SK-N-SH treated with all-trans-retinoic acid at 6 μM for 48 hours (cell line): Measurements from ENCODE around the gene STK4.

Experiments used
- ATAC-seq: fragments of 200-7000 bp; cut with Tn5 transposase; 3 replicates; pipeline ENCODE4 v1.9.1; 2020; ENCODE audit warnings: mild to moderate bottlenecking, moderate library complexity
- ARNTL ChIP-seq: fragments of 450-650 bp; formaldehyde crosslinking; IDR thresholded peaks from 2 replicates; pipeline ENCODE4 v1.5.0; 2020; ENCODE audit warnings: low read depth, mild to moderate bottlenecking, moderate library complexity, borderline replicate concordance
- BACH2 ChIP-seq: fragments of 250-450 bp; sonication (Bioruptor Pico); IDR thresholded peaks from 2 replicates; pipeline ENCODE4 v1.9.0; 2021; ENCODE audit warnings: mild to moderate bottlenecking, borderline replicate concordance
- CREB5 ChIP-seq: fragments of 250-450 bp; sonication (Bioruptor Pico); IDR thresholded peaks from 2 replicates; pipeline ENCODE4 v1.5.1; 2020; ENCODE audit warnings: low read depth, mild to moderate bottlenecking, moderate library complexity
- CSDC2 ChIP-seq: fragments of 250-450 bp; sonication (Bioruptor Pico); IDR thresholded peaks from 2 replicates; pipeline ENCODE4 v1.5.0; 2020; ENCODE audit warnings: mild to moderate bottlenecking, moderate library complexity
- CSRNP3 ChIP-seq: fragments of 250-450 bp; sonication (Bioruptor Pico); IDR thresholded peaks from 2 replicates; pipeline ENCODE4 v1.5.1; 2021; ENCODE audit warnings: mild to moderate bottlenecking, moderate library complexity
- ESRRG ChIP-seq: fragments of 250-450 bp; sonication (Bioruptor Pico); IDR thresholded peaks from 2 replicates; pipeline ENCODE4 v1.6.1; 2021; ENCODE audit warnings: mild to moderate bottlenecking
- GLIS3 ChIP-seq: fragments of 250-450 bp; sonication (Bioruptor Pico); IDR thresholded peaks from 2 replicates; pipeline ENCODE4 v1.5.0; 2020; ENCODE audit warnings: mild to moderate bottlenecking, moderate library complexity
- ISL1 ChIP-seq: fragments of 250-450 bp; sonication (Bioruptor Pico); IDR thresholded peaks from 2 replicates; pipeline ENCODE4 v2.1.2; 2022; ENCODE audit warnings: mild to moderate bottlenecking, moderate library complexity
- OSR1 ChIP-seq: fragments of 250-450 bp; sonication (Bioruptor Pico); IDR thresholded peaks from 2 replicates; pipeline ENCODE4 v1.8.0; 2022; ENCODE audit warnings: moderate library complexity, mild to moderate bottlenecking, inconsistent platforms
- PATZ1 ChIP-seq: fragments of 250-450 bp; sonication (Bioruptor Pico); IDR thresholded peaks from 2 replicates; pipeline ENCODE4 v1.8.0; 2020; ENCODE audit warnings: mild to moderate bottlenecking, moderate library complexity, borderline replicate concordance
- POU6F1 ChIP-seq: fragments of 250-450 bp; sonication (Bioruptor Pico); IDR thresholded peaks from 2 replicates; pipeline ENCODE4 v1.8.0; 2021; ENCODE audit warnings: low read depth, mild to moderate bottlenecking, moderate library complexity, borderline replicate concordance
- PPARA ChIP-seq: fragments of 250-450 bp; sonication (Bioruptor Pico); IDR thresholded peaks from 2 replicates; pipeline ENCODE4 v1.5.0; 2020; ENCODE audit warnings: mild to moderate bottlenecking, borderline replicate concordance
- RARB ChIP-seq: fragments of 250-450 bp; sonication (Bioruptor Pico); IDR thresholded peaks from 2 replicates; pipeline ENCODE4 v1.8.0; 2021; ENCODE audit warnings: mild to moderate bottlenecking, moderate library complexity
- SNAI2 ChIP-seq: fragments of 250-450 bp; sonication (Bioruptor Pico); IDR thresholded peaks from 2 replicates; pipeline ENCODE4 v1.5.0; 2020; ENCODE audit warnings: mild to moderate bottlenecking, moderate library complexity
- TCF4 ChIP-seq: fragments of 250-450 bp; sonication (Bioruptor Pico); IDR thresholded peaks from 2 replicates; pipeline ENCODE4 v1.8.0; 2021; ENCODE audit warnings: mild to moderate bottlenecking, moderate library complexity, borderline replicate concordance
- TOX ChIP-seq: fragments of 250-450 bp; sonication (Bioruptor Pico); IDR thresholded peaks from 2 replicates; pipeline ENCODE4 v1.8.0; 2021; ENCODE audit warnings: mild to moderate bottlenecking, moderate library complexity, borderline replicate concordance
- TSHZ2 ChIP-seq: fragments of 250-450 bp; sonication (Bioruptor Pico); IDR thresholded peaks from 2 replicates; pipeline ENCODE4 v1.5.0; 2020; ENCODE audit warnings: mild to moderate bottlenecking, moderate library complexity
- ZC3H10 ChIP-seq: fragments of 250-450 bp; sonication (Bioruptor Pico); IDR thresholded peaks from 2 replicates; pipeline ENCODE4 v1.5.1; 2021; ENCODE audit warnings: mild to moderate bottlenecking, moderate library complexity
- ZFP3 ChIP-seq: fragments of 250-450 bp; sonication (Bioruptor Pico); IDR thresholded peaks from 2 replicates; pipeline ENCODE4 v1.5.0; 2020; ENCODE audit warnings: mild to moderate bottlenecking, moderate library complexity
- ZFP30 ChIP-seq: fragments of 450-650 bp; formaldehyde crosslinking; IDR thresholded peaks from 2 replicates; pipeline ENCODE4 v1.5.0; 2022; ENCODE audit warnings: mild to moderate bottlenecking, moderate library complexity
- ZNF565 ChIP-seq: fragments of 450-650 bp; formaldehyde crosslinking; conservative IDR thresholded peaks from 2 replicates; pipeline ENCODE4 v1.5.0; 2020; ENCODE audit warnings: low read depth, mild to moderate bottlenecking, moderate library complexity
- ZNF70 ChIP-seq: fragments of 450-650 bp; formaldehyde crosslinking; IDR thresholded peaks from 2 replicates; pipeline ENCODE4 v1.5.0; 2020; ENCODE audit warnings: mild to moderate bottlenecking, moderate library complexity
- ZNF8 ChIP-seq: fragments of 450-650 bp; formaldehyde crosslinking; IDR thresholded peaks from 2 replicates; pipeline ENCODE4 v1.5.0; 2020; ENCODE audit warnings: mild to moderate bottlenecking, moderate library complexity

STK4 gene

GRCh38 chr20:45034436-45034835, 68.1 kb downstream of the STK4 start (continued):
- TF ChIP-seq PATZ1 (CRISPR knock-in tag) = no peak
- TF ChIP-seq ARNTL (CRISPR knock-in tag) = no peak
- no peak for TF ChIP-seq CREB5 (CRISPR knock-in tag)

GRCh38 chr20:45036044-45036755, 69.9 kb downstream of the STK4 start:
- peak; percentile 89 for ATAC-seq
- TF ChIP-seq GLIS3 (CRISPR knock-in tag) (no peak), POU6F1 (CRISPR knock-in tag) (no peak), RARB (no peak), ZNF70 (CRISPR knock-in tag) (no peak), PPARA (CRISPR knock-in tag) (no peak), BACH2 (CRISPR knock-in tag) (no peak), TOX (CRISPR knock-in tag) (no peak), PATZ1 (CRISPR knock-in tag) (no peak), ISL1 (peak; percentile 71), SNAI2 (CRISPR knock-in tag) (0 out of 2 replicates have a peak, but pooled peaks have one; percentile 42), ZFP30 (CRISPR knock-in tag) (no peak), ZFP3 (CRISPR knock-in tag) (0 out of 2 replicates have a peak, but pooled peaks have one; percentile 21), OSR1 (CRISPR knock-in tag) (no peak), ZNF8 (CRISPR knock-in tag) (no peak), ESRRG (CRISPR knock-in tag) (no peak), ARNTL (CRISPR knock-in tag) (no peak), TCF4 (CRISPR knock-in tag) (no peak), TSHZ2 (CRISPR knock-in tag) (no peak), CREB5 (CRISPR knock-in tag) (0 out of 2 replicates have a peak, but pooled peaks have one; percentile 18), CSDC2 (no peak), CSRNP3 (CRISPR knock-in tag) (no peak), ZC3H10 (no peak), ZNF565 (CRISPR knock-in tag) (no peak)
